ENCODE measurements around the gene PTTG1IP.
A peak's percentile ranks its signal among the peaks of the same experiment; 100 is the strongest.

Gene PTTG1IP

GRCh38 chr21:44862869-44863685 is 10.4 kb downstream of the PTTG1IP start:
- DNase-seq = no peak

- DNase-seq = no peak
Measured at GRCh38 chr21:44858791-44859190, 14.7 kb downstream of the PTTG1IP start.

- DNase-seq = no peak
Measured at GRCh38 chr21:44858291-44858690, 15.2 kb downstream of the PTTG1IP start.

- no peak for DNase-seq
Measured at GRCh38 chr21:44857127-44857892, 16.2 kb downstream of the PTTG1IP start.

GRCh38 chr21:44856131-44856530 is 17.4 kb downstream of the PTTG1IP start:
- DNase-seq = no peak

GRCh38 chr21:44855572-44855971 is 17.9 kb downstream of the PTTG1IP start:
- no peak for DNase-seq

- no peak for DNase-seq
Measured at GRCh38 chr21:44854664-44855446, 18.6 kb downstream of the PTTG1IP start.

GRCh38 chr21:44854391-44854663 is 19.2 kb downstream of the PTTG1IP start:
- no peak for DNase-seq

GRCh38 chr21:44853601-44854390 is 19.7 kb downstream of the PTTG1IP start:
- DNase-seq = no peak

GRCh38 chr21:44850905-44851657 is 22.4 kb downstream of the PTTG1IP start:
- DNase-seq = no peak

GRCh38 chr21:44850208-44850800 is 23.2 kb downstream of the PTTG1IP start:
- DNase-seq = no peak

- DNase-seq = peak; percentile 76 to 93 (median 83)
Measured at GRCh38 chr21:44849616-44850130, 23.8 kb downstream of the PTTG1IP start.

GRCh38 chr21:44848821-44849521 is 24.5 kb downstream of the PTTG1IP start:
- no peak for DNase-seq

GRCh38 chr21:44847261-44848056 is 26.0 kb downstream of the PTTG1IP start:
- no peak for DNase-seq

GRCh38 chr21:44846485-44847260 is 26.8 kb downstream of the PTTG1IP start:
- DNase-seq = peak; percentile 85 to 88 (median 88)

GRCh38 chr21:44846224-44846484 is 27.3 kb downstream of the PTTG1IP start:
- DNase-seq = no peak

- peak; percentile 77 to 92 (median 84) for DNase-seq
Measured at GRCh38 chr21:44845418-44846223, 27.9 kb downstream of the PTTG1IP start.

GRCh38 chr21:44844256-44844655 is 29.2 kb downstream of the PTTG1IP start:
- DNase-seq = no peak
